Hepatocyte (in vitro differentiated cells): ENCODE data around the gene F2. TPM values are rescaled to one million over a fixed set of nuclear protein-coding genes. Genes with fewer than 3 reads are reported as not detected.
A peak's percentile ranks its signal among the peaks of the same experiment; 100 is the strongest.

Source experiments
- DNase-seq: peaks from one replicate; pipeline ENCODE4 v3.0.0-alpha.2; 2016; ENCODE audit warnings: low spot score
- H2AFZ ChIP-seq: fragments of 200-600 bp; sonication (generic); 2 replicates; pipeline ENCODE4 v1.6.0; 2016; ENCODE audit warnings: antibody characterized with exemption, mild to moderate bottlenecking
- H3K27ac ChIP-seq: fragments of 200-600 bp; sonication (generic); 2 replicates; pipeline ENCODE4 v1.5.1; 2016; ENCODE audit warnings: mild to moderate bottlenecking
- H3K27me3 ChIP-seq: fragments of 200-600 bp; sonication (generic); 2 replicates; pipeline ENCODE4 v1.6.1; 2016
- H3K36me3 ChIP-seq: fragments of 200-600 bp; sonication (generic); replicated peaks from 2 replicates; pipeline ENCODE4 v1.5.1; 2016; ENCODE audit warnings: low read depth; ENCODE audit not compliant: insufficient read depth
- H3K4me1 ChIP-seq: fragments of 200-600 bp; sonication (generic); 2 replicates; pipeline ENCODE4 v1.5.1; 2016; ENCODE audit warnings: mild to moderate bottlenecking, moderate library complexity; ENCODE audit not compliant: insufficient read depth
- H3K4me2 ChIP-seq: fragments of 200-600 bp; sonication (generic); 2 replicates; pipeline ENCODE4 v1.6.0; 2016
- H3K4me3 ChIP-seq: fragments of 200-600 bp; sonication (generic); 2 replicates; pipeline ENCODE4 v1.5.1; 2016; ENCODE audit warnings: mild to moderate bottlenecking
- H3K79me2 ChIP-seq: fragments of 200-600 bp; sonication (generic); 2 replicates; pipeline ENCODE4 v1.6.0; 2017; ENCODE audit warnings: mild to moderate bottlenecking
- H3K9me2 ChIP-seq: fragments of 200-600 bp; sonication (generic); replicated peaks from 2 replicates; pipeline ENCODE4 v1.6.0; 2017; ENCODE audit warnings: mild to moderate bottlenecking; ENCODE audit not compliant: insufficient read depth
- H3K9me3 ChIP-seq: fragments of 200-600 bp; sonication (generic); 2 replicates; pipeline ENCODE4 v1.5.1; 2016; ENCODE audit warnings: low read depth, mild to moderate bottlenecking
- H4K20me1 ChIP-seq: fragments of 200-600 bp; sonication (generic); 2 replicates; pipeline ENCODE4 v1.6.0; 2016; ENCODE audit warnings: mild to moderate bottlenecking; ENCODE audit not compliant: insufficient read depth, poor library complexity, severe bottlenecking
- CTCF ChIP-seq: fragments of 200-600 bp; sonication (generic); IDR thresholded peaks from 2 replicates; pipeline ENCODE4 v1.5.1; 2016; ENCODE audit warnings: antibody characterized with exemption, mild to moderate bottlenecking; ENCODE audit not compliant: poor library complexity
- EZH2 ChIP-seq: fragments of 200-600 bp; sonication (generic); IDR thresholded peaks from 2 replicates; pipeline ENCODE4 v1.6.1; 2016; ENCODE audit warnings: antibody characterized with exemption, mild to moderate bottlenecking, borderline replicate concordance
- EZH2phosphoT487 ChIP-seq: fragments of 200-600 bp; sonication (generic); IDR thresholded peaks from one replicate; pipeline ENCODE4 v1.6.1; 2018; ENCODE audit warnings: antibody characterized with exemption, mild to moderate bottlenecking, low read depth, moderate library complexity; ENCODE audit not compliant: unreplicated experiment, severe bottlenecking
- WGBS: methylation state at CpG from one replicate; pipeline ENCODE4 v1.1.6; 2016; ENCODE audit warnings: low lambda C conversion rate; ENCODE audit errors: missing lambda C conversion rate; 5-methylcytosine and 5-hydroxymethylcytosine counted together
- polyA plus RNA-seq: library from polyadenylated mRNA; unstranded; fragments of >200 nt; fragmentation: Nextera tagmentation; extraction: Ambion mirVana; gene quantifications from 2 replicates; pipeline ENCODE4 v1.2.1, GENCODE V29; 2016
- total RNA-seq: library from RNA; depleted of rRNA; stranded (reverse); fragments of >200 nt; gene quantifications from 2 replicates; pipeline ENCODE4 v1.2.3, GENCODE V29; 2014

The F2 gene
- total and polyA plus RNA-seq, 2 experiments from 2014 or later: 79.7 to 111 TPM

DNA sequence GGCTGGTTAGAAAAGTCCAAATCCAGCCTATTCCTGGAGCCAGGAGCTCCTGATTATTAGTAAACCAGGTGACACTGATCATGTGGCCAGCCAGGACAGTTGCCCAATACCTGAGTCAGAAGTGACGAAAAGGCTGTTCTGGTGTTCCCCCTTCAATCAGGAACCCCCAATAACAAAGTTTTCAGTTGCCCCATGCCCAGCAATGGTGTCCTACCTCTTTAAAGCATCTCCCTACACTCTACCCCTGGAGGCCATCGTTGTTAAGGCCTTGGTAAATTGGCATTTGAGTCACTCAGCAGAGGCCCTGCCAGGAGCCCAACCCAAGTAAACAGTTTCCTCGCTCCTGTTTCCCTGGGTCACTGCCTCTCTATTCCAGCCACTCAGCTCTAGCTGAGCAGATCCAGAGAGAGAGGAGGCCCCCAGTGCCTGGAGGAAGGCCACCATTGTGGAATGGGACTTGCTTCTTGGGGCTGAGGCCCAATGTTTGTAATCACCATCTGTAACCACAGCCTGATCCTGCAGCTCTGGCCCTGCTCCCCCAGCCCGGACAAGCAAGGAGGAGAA is 43.6 kb upstream of the F2 start:
- no peaks in the 10 kb centered on the region for H4K20me1 ChIP-seq
- no peak overlapping the region for H3K4me3 ChIP-seq
- peak; percentile 59 for DNase-seq
- H3K79me2 ChIP-seq: no peaks in the 10 kb centered on the region
- peak overlapping the region; percentile 92 for H3K27ac ChIP-seq
- 43% methylated on average over 4 of the region's 4 CpGs for WGBS
- peaks cover 5% of the 10 kb centered on the region for H3K36me3 ChIP-seq
- peak overlapping the region; percentile 52 for H3K4me2 ChIP-seq
- no peaks in the 10 kb centered on the region for H3K9me2 ChIP-seq
- no peaks in the 10 kb centered on the region for H3K9me3 ChIP-seq
- no peaks in the 10 kb centered on the region for H3K27me3 ChIP-seq
- peaks cover 23% of the 10 kb centered on the region for H3K4me1 ChIP-seq
- TF ChIP-seq CTCF (no peak), EZH2 (no peak)
- no peak overlapping the region for H2AFZ ChIP-seq

- Histone ChIP-seq H4K20me1 (no peaks in the 10 kb centered on the region), H3K4me2 (peak overlapping the region; percentile 52), H3K27ac (peak overlapping the region; percentile 92), H2AFZ (no peak overlapping the region), H3K9me3 (no peaks in the 10 kb centered on the region), H3K9me2 (no peaks in the 10 kb centered on the region), H3K36me3 (peaks cover 5% of the 10 kb centered on the region), H3K27me3 (no peaks in the 10 kb centered on the region), H3K79me2 (no peaks in the 10 kb centered on the region), H3K4me3 (no peak overlapping the region), H3K4me1 (peaks cover 23% of the 10 kb centered on the region)
- TF ChIP-seq EZH2 (no peak), CTCF (no peak), EZH2phosphoT487 (no peak)
- 85% methylated on average over 7 of the region's 7 CpGs for WGBS
- DNase-seq: no peak
Measured at GRCh38 chr11:46675949-46676348, 43.1 kb upstream of the F2 start.

- no peaks in the 10 kb centered on the region for H3K27me3 ChIP-seq
- H3K4me3 ChIP-seq: no peak overlapping the region
- 91% methylated on average over 15 of the region's 15 CpGs for WGBS
- H3K4me2 ChIP-seq: no peak overlapping the region
- H3K27ac ChIP-seq: peak overlapping the region; percentile 92
- no peaks in the 10 kb centered on the region for H4K20me1 ChIP-seq
- peaks cover 5% of the 10 kb centered on the region for H3K36me3 ChIP-seq
- H3K9me3 ChIP-seq: no peaks in the 10 kb centered on the region
- no peak overlapping the region for H2AFZ ChIP-seq
- H3K4me1 ChIP-seq: peaks cover 23% of the 10 kb centered on the region
- DNase-seq: no peak
- H3K79me2 ChIP-seq: no peaks in the 10 kb centered on the region
- no peaks in the 10 kb centered on the region for H3K9me2 ChIP-seq
- TF ChIP-seq EZH2 (no peak), CTCF (no peak), EZH2phosphoT487 (no peak)
Measured at GRCh38 chr11:46676436-46677158, 42.4 kb upstream of the F2 start.
